SK-N-SH treated with all-trans-retinoic acid at 6 μM for 48 hours (cell line): Measurements from ENCODE around the gene WT1.
A peak's percentile ranks its signal among the peaks of the same experiment; 100 is the strongest.

Experiments used
- ATAC-seq: fragments of 200-7000 bp; cut with Tn5 transposase; 3 replicates; pipeline ENCODE4 v1.9.1; 2020; ENCODE audit warnings: mild to moderate bottlenecking, moderate library complexity
- ARNTL ChIP-seq: fragments of 450-650 bp; formaldehyde crosslinking; IDR thresholded peaks from 2 replicates; pipeline ENCODE4 v1.5.0; 2020; ENCODE audit warnings: low read depth, mild to moderate bottlenecking, moderate library complexity, borderline replicate concordance
- BACH2 ChIP-seq: fragments of 250-450 bp; sonication (Bioruptor Pico); IDR thresholded peaks from 2 replicates; pipeline ENCODE4 v1.9.0; 2021; ENCODE audit warnings: mild to moderate bottlenecking, borderline replicate concordance
- CREB5 ChIP-seq: fragments of 250-450 bp; sonication (Bioruptor Pico); IDR thresholded peaks from 2 replicates; pipeline ENCODE4 v1.5.1; 2020; ENCODE audit warnings: low read depth, mild to moderate bottlenecking, moderate library complexity
- CSDC2 ChIP-seq: fragments of 250-450 bp; sonication (Bioruptor Pico); IDR thresholded peaks from 2 replicates; pipeline ENCODE4 v1.5.0; 2020; ENCODE audit warnings: mild to moderate bottlenecking, moderate library complexity
- GLIS3 ChIP-seq: fragments of 250-450 bp; sonication (Bioruptor Pico); IDR thresholded peaks from 2 replicates; pipeline ENCODE4 v1.5.0; 2020; ENCODE audit warnings: mild to moderate bottlenecking, moderate library complexity
- ISL1 ChIP-seq: fragments of 250-450 bp; sonication (Bioruptor Pico); IDR thresholded peaks from 2 replicates; pipeline ENCODE4 v2.1.2; 2022; ENCODE audit warnings: mild to moderate bottlenecking, moderate library complexity
- OSR1 ChIP-seq: fragments of 250-450 bp; sonication (Bioruptor Pico); IDR thresholded peaks from 2 replicates; pipeline ENCODE4 v1.8.0; 2022; ENCODE audit warnings: moderate library complexity, mild to moderate bottlenecking, inconsistent platforms
- POU6F1 ChIP-seq: fragments of 250-450 bp; sonication (Bioruptor Pico); IDR thresholded peaks from 2 replicates; pipeline ENCODE4 v1.8.0; 2021; ENCODE audit warnings: low read depth, mild to moderate bottlenecking, moderate library complexity, borderline replicate concordance
- PPARA ChIP-seq: fragments of 250-450 bp; sonication (Bioruptor Pico); IDR thresholded peaks from 2 replicates; pipeline ENCODE4 v1.5.0; 2020; ENCODE audit warnings: mild to moderate bottlenecking, borderline replicate concordance
- RARB ChIP-seq: fragments of 250-450 bp; sonication (Bioruptor Pico); IDR thresholded peaks from 2 replicates; pipeline ENCODE4 v1.8.0; 2021; ENCODE audit warnings: mild to moderate bottlenecking, moderate library complexity
- SNAI2 ChIP-seq: fragments of 250-450 bp; sonication (Bioruptor Pico); IDR thresholded peaks from 2 replicates; pipeline ENCODE4 v1.5.0; 2020; ENCODE audit warnings: mild to moderate bottlenecking, moderate library complexity
- TOX ChIP-seq: fragments of 250-450 bp; sonication (Bioruptor Pico); IDR thresholded peaks from 2 replicates; pipeline ENCODE4 v1.8.0; 2021; ENCODE audit warnings: mild to moderate bottlenecking, moderate library complexity, borderline replicate concordance
- TSHZ2 ChIP-seq: fragments of 250-450 bp; sonication (Bioruptor Pico); IDR thresholded peaks from 2 replicates; pipeline ENCODE4 v1.5.0; 2020; ENCODE audit warnings: mild to moderate bottlenecking, moderate library complexity
- ZC3H10 ChIP-seq: fragments of 250-450 bp; sonication (Bioruptor Pico); IDR thresholded peaks from 2 replicates; pipeline ENCODE4 v1.5.1; 2021; ENCODE audit warnings: mild to moderate bottlenecking, moderate library complexity
- ZFP30 ChIP-seq: fragments of 450-650 bp; formaldehyde crosslinking; IDR thresholded peaks from 2 replicates; pipeline ENCODE4 v1.5.0; 2022; ENCODE audit warnings: mild to moderate bottlenecking, moderate library complexity
- ZNF565 ChIP-seq: fragments of 450-650 bp; formaldehyde crosslinking; conservative IDR thresholded peaks from 2 replicates; pipeline ENCODE4 v1.5.0; 2020; ENCODE audit warnings: low read depth, mild to moderate bottlenecking, moderate library complexity
- ZNF70 ChIP-seq: fragments of 450-650 bp; formaldehyde crosslinking; IDR thresholded peaks from 2 replicates; pipeline ENCODE4 v1.5.0; 2020; ENCODE audit warnings: mild to moderate bottlenecking, moderate library complexity

The WT1 gene

GRCh38 chr11:32434356-32435151 is 785 bp downstream of the WT1 start:
- TF ChIP-seq TSHZ2 (CRISPR knock-in tag) (no peak), POU6F1 (no peak), CSDC2 (CRISPR knock-in tag) (no peak), OSR1 (CRISPR knock-in tag) (no peak), GLIS3 (CRISPR knock-in tag) (no peak), ZC3H10 (no peak)
- ATAC-seq, result no peak

GRCh38 chr11:32433914-32434355 is 1.4 kb downstream of the WT1 start:
- no peak for ATAC-seq
- TF ChIP-seq ZNF565 (CRISPR knock-in tag) (no peak), CSDC2 (CRISPR knock-in tag) (no peak), SNAI2 (no peak), ISL1 (CRISPR knock-in tag) (no peak), BACH2 (CRISPR knock-in tag) (no peak), CREB5 (CRISPR knock-in tag) (no peak), TOX (no peak)

GRCh38 chr11:32433101-32433913 is 2.0 kb downstream of the WT1 start:
- peak; percentile 10; the same call in 1 of the 3 replicates for ATAC-seq

More at GRCh38 chr11:32433101-32433913, 2.0 kb downstream of the WT1 start:
- TF ChIP-seq ARNTL (CRISPR knock-in tag) (no peak), ZNF70 (CRISPR knock-in tag) (no peak), ISL1 (CRISPR knock-in tag) (no peak), BACH2 (CRISPR knock-in tag) (no peak), POU6F1 (no peak), ZNF565 (CRISPR knock-in tag) (no peak), PPARA (no peak), RARB (CRISPR knock-in tag) (no peak), OSR1 (CRISPR knock-in tag) (no peak), ZFP30 (CRISPR knock-in tag) (no peak), TOX (no peak), CREB5 (CRISPR knock-in tag) (no peak)
